ENCODE results near the gene PDE11A. TPM values are rescaled to one million over a fixed set of nuclear protein-coding genes. Genes with fewer than 3 reads are reported as not detected.

The PDE11A gene
- total and polyA plus RNA-seq, 4 donors, result 1.0 to 5.9 (median 1.7) TPM

DNA sequence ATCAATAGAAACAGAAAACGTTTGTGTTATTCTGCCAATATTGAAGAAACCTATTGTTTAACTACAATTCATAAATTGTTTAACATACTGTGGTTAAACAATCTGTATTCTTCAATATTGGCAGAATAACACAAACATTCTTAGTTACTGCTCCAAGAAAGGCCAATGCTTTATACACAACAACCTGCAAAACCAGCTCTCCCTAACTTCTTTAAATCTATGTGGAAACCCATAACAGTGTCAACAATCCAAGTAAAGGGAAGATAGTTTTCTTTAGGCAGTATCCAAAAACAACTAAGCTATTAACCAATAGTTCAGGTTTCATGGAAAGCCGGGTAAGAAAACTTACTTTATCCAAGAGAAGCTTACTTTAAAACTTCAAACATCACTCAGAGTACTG, 33.5 kb upstream of the PDE11A start:
- no peak for DNase-seq (ENCODE audit: low spot score)
- Histone ChIP-seq H3K27ac (ENCODE audit: low read depth in 1 of 2, low read length in 2 of 2) (no peak overlapping the region), H3K36me3 (ENCODE audit: control insufficient read depth in 4 of 4, insufficient read depth in 3 of 4, low read depth in 1 of 4, low read length in 3 of 4) (no peaks in the 10 kb centered on the region), H3K4me1 (ENCODE audit: control insufficient read depth in 4 of 4, insufficient read depth in 4 of 4, low read length in 3 of 4) (no peaks in the 10 kb centered on the region), H3K27me3 (ENCODE audit: control insufficient read depth in 4 of 4, insufficient read depth in 4 of 4, low read length in 3 of 4) (no peaks in the 10 kb centered on the region), H3K9me3 (ENCODE audit: control insufficient read depth in 4 of 4, low read length in 3 of 4) (no peaks in the 10 kb centered on the region), H3K4me3 (ENCODE audit: low read depth in 1 of 3, low read length in 3 of 3) (no peak overlapping the region), H3K9ac (ENCODE audit: low read depth in 1 of 2, low read length in 2 of 2) (no peak overlapping the region)
- 48% methylated on average over 2 of the region's 2 CpGs for WGBS
- TF ChIP-seq FOXA2 (IDR thresholded peaks at IDR 0.05) (no peak), TAF1 (conservative IDR thresholded peaks at IDR 0.05) (no peak), RXRA (IDR thresholded peaks at IDR 0.05) (no peak), YY1 (IDR thresholded peaks at IDR 0.05) (no peak)

DNA sequence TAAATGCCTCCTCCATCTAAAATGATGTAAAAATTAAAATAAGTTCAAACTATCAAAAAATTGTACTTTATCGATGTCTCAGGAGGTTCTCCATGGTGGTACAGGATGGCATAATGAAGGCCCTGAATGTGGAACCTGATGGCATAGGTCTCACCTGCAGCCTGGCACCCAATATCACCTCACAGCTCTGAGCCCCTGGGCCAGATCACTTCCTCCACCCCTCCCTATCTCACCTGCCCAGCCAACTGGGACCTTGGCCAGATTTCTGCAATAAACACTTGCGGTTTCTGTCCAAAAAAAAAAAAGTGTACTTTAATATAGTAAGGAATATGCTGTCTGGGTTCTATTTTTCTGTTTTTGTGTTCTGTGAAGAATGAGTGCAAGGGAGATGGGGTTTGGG, 33.0 kb upstream of the PDE11A start:
- Histone ChIP-seq H3K27ac (ENCODE audit: low read depth in 1 of 2, low read length in 2 of 2) (no peak overlapping the region), H3K9me3 (ENCODE audit: control insufficient read depth in 4 of 4, low read length in 3 of 4) (no peaks in the 10 kb centered on the region), H3K36me3 (ENCODE audit: control insufficient read depth in 4 of 4, insufficient read depth in 3 of 4, low read depth in 1 of 4, low read length in 3 of 4) (no peaks in the 10 kb centered on the region), H3K4me1 (ENCODE audit: control insufficient read depth in 4 of 4, insufficient read depth in 4 of 4, low read length in 3 of 4) (no peaks in the 10 kb centered on the region), H3K4me3 (ENCODE audit: low read depth in 1 of 3, low read length in 3 of 3) (no peak overlapping the region), H3K27me3 (ENCODE audit: control insufficient read depth in 4 of 4, insufficient read depth in 4 of 4, low read length in 3 of 4) (no peaks in the 10 kb centered on the region), H3K9ac (ENCODE audit: low read depth in 1 of 2, low read length in 2 of 2) (no peak overlapping the region)
- no peak for DNase-seq (ENCODE audit: low spot score)
- TF ChIP-seq RXRA (IDR thresholded peaks at IDR 0.05), result no peak
- TF ChIP-seq EGR1 (IDR thresholded peaks at IDR 0.05; ENCODE audit: low read depth in 2 of 2), result no peak
- no peak for TF ChIP-seq TAF1 (conservative IDR thresholded peaks at IDR 0.05)
- TF ChIP-seq HNF4A (conservative IDR thresholded peaks at IDR 0.05), result no peak
- TF ChIP-seq, protein P1, sequence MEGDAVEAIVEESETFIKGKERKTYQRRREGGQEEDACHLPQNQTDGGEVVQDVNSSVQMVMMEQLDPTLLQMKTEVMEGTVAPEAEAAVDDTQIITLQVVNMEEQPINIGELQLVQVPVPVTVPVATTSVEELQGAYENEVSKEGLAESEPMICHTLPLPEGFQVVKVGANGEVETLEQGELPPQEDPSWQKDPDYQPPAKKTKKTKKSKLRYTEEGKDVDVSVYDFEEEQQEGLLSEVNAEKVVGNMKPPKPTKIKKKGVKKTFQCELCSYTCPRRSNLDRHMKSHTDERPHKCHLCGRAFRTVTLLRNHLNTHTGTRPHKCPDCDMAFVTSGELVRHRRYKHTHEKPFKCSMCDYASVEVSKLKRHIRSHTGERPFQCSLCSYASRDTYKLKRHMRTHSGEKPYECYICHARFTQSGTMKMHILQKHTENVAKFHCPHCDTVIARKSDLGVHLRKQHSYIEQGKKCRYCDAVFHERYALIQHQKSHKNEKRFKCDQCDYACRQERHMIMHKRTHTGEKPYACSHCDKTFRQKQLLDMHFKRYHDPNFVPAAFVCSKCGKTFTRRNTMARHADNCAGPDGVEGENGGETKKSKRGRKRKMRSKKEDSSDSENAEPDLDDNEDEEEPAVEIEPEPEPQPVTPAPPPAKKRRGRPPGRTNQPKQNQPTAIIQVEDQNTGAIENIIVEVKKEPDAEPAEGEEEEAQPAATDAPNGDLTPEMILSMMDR (IDR thresholded peaks at IDR 0.05; ENCODE audit: low read depth, low read length, missing input control), result no peak
- WGBS, result 59% methylated on average over 2 of the region's 2 CpGs

DNA sequence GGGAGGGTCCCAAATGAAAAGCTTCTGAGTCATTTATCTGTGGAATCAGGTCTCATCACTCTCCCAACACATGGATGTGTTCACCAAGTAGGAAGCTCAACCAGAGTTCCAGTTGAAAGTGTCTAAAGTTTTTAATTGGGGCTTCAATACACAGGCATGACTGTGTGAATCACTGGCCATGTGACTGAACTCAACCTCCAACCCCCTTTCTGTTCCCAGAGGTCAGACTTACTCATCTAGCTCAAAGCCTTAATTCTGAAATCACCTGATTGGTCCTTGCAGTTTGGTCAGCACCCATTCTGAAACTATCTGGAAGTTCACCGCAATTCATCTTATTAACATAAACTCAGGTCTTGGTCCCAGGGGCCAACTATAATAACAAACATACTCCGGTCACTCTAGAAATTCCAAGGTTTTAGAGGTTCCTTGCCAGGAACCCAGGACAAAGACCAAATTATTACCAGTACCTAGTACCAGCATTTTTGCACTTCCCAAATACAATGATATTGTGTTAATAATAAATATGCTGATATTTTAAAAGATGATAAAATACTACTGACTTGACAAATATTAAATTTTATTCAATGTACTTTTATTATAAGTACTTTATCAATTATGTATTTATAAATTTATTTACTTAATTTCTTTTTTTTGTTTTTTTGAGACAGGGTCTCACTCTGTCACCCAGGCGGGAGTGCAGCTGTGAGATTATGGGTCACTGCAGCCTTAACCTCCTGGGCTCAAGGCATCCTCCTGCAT, 28.9 kb upstream of the PDE11A start:
- TF ChIP-seq, protein P2, sequence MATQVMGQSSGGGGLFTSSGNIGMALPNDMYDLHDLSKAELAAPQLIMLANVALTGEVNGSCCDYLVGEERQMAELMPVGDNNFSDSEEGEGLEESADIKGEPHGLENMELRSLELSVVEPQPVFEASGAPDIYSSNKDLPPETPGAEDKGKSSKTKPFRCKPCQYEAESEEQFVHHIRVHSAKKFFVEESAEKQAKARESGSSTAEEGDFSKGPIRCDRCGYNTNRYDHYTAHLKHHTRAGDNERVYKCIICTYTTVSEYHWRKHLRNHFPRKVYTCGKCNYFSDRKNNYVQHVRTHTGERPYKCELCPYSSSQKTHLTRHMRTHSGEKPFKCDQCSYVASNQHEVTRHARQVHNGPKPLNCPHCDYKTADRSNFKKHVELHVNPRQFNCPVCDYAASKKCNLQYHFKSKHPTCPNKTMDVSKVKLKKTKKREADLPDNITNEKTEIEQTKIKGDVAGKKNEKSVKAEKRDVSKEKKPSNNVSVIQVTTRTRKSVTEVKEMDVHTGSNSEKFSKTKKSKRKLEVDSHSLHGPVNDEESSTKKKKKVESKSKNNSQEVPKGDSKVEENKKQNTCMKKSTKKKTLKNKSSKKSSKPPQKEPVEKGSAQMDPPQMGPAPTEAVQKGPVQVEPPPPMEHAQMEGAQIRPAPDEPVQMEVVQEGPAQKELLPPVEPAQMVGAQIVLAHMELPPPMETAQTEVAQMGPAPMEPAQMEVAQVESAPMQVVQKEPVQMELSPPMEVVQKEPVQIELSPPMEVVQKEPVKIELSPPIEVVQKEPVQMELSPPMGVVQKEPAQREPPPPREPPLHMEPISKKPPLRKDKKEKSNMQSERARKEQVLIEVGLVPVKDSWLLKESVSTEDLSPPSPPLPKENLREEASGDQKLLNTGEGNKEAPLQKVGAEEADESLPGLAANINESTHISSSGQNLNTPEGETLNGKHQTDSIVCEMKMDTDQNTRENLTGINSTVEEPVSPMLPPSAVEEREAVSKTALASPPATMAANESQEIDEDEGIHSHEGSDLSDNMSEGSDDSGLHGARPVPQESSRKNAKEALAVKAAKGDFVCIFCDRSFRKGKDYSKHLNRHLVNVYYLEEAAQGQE (IDR thresholded peaks at IDR 0.05), result no peak
- TF ChIP-seq RXRA (IDR thresholded peaks at IDR 0.05) (no peak), YY1 (IDR thresholded peaks at IDR 0.05) (no peak), HNF4A (conservative IDR thresholded peaks at IDR 0.05) (no peak), NR2F2 (IDR thresholded peaks at IDR 0.05) (no peak), SP1 (IDR thresholded peaks at IDR 0.05) (no peak), HNF4G (IDR thresholded peaks at IDR 0.05) (no peak)
- TF ChIP-seq, protein P3, sequence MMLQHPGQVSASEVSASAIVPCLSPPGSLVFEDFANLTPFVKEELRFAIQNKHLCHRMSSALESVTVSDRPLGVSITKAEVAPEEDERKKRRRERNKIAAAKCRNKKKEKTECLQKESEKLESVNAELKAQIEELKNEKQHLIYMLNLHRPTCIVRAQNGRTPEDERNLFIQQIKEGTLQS (IDR thresholded peaks at IDR 0.05), result no peak
- TF ChIP-seq, protein P4, sequence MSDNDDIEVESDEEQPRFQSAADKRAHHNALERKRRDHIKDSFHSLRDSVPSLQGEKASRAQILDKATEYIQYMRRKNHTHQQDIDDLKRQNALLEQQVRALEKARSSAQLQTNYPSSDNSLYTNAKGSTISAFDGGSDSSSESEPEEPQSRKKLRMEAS (IDR thresholded peaks at IDR 0.05), result no peak
- TF ChIP-seq, protein P5, sequence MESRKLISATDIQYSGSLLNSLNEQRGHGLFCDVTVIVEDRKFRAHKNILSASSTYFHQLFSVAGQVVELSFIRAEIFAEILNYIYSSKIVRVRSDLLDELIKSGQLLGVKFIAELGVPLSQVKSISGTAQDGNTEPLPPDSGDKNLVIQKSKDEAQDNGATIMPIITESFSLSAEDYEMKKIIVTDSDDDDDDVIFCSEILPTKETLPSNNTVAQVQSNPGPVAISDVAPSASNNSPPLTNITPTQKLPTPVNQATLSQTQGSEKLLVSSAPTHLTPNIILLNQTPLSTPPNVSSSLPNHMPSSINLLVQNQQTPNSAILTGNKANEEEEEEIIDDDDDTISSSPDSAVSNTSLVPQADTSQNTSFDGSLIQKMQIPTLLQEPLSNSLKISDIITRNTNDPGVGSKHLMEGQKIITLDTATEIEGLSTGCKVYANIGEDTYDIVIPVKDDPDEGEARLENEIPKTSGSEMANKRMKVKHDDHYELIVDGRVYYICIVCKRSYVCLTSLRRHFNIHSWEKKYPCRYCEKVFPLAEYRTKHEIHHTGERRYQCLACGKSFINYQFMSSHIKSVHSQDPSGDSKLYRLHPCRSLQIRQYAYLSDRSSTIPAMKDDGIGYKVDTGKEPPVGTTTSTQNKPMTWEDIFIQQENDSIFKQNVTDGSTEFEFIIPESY (IDR thresholded peaks at IDR 0.05), result no peak
- no peaks in the 10 kb centered on the region for H3K27me3 ChIP-seq (ENCODE audit: control insufficient read depth in 4 of 4, insufficient read depth in 4 of 4, low read length in 3 of 4)
- no peak overlapping the region for H3K9ac ChIP-seq (ENCODE audit: low read depth in 1 of 2, low read length in 2 of 2)
- no peaks in the 10 kb centered on the region for H3K9me3 ChIP-seq (ENCODE audit: control insufficient read depth in 4 of 4, low read length in 3 of 4)
- no peak overlapping the region for H3K4me3 ChIP-seq (ENCODE audit: low read depth in 1 of 3, low read length in 3 of 3)
- 95% methylated on average over 3 of the region's 3 CpGs for WGBS
- no peaks in the 10 kb centered on the region for H3K4me1 ChIP-seq (ENCODE audit: control insufficient read depth in 4 of 4, insufficient read depth in 4 of 4, low read length in 3 of 4)
- no peak for DNase-seq (ENCODE audit: low spot score)
- H3K27ac ChIP-seq (ENCODE audit: low read depth in 1 of 2, low read length in 2 of 2), result no peak overlapping the region
- no peaks in the 10 kb centered on the region for H3K36me3 ChIP-seq (ENCODE audit: control insufficient read depth in 4 of 4, insufficient read depth in 3 of 4, low read depth in 1 of 4, low read length in 3 of 4)
